Neural crest cell (in vitro differentiated cells): ENCODE results near the gene HMCN2. TPM values are rescaled to one million over a fixed set of nuclear protein-coding genes. Genes with fewer than 3 reads are reported as not detected.

ENCODE experiments used
- DNase-seq: peaks from one replicate; pipeline ENCODE4 v3.0.0; 2021; ENCODE audit warnings: low read depth, mixed read lengths, low spot score
- H3K27ac Mint-ChIP-seq: one replicate; pipeline ENCODE4 v1.8.0; 2021; ENCODE audit warnings: mild to moderate bottlenecking, mixed read lengths; ENCODE audit not compliant: unreplicated experiment
- H3K27me3 Mint-ChIP-seq: 2 replicates; pipeline ENCODE4 v1.8.0; 2021; ENCODE audit warnings: low read depth, mild to moderate bottlenecking, mixed read lengths
- H3K36me3 Mint-ChIP-seq: 2 replicates; pipeline ENCODE4 v1.8.0; 2021; ENCODE audit warnings: low read depth, mild to moderate bottlenecking, mixed read lengths
- H3K4me1 Mint-ChIP-seq: 2 replicates; pipeline ENCODE4 v1.8.0; 2021; ENCODE audit warnings: mixed read lengths
- H3K4me3 Mint-ChIP-seq: one replicate; pipeline ENCODE4 v1.8.0; 2021; ENCODE audit warnings: mild to moderate bottlenecking, mixed read lengths
- H3K9me3 Mint-ChIP-seq: 2 replicates; pipeline ENCODE4 v1.8.0; 2021; ENCODE audit warnings: mixed read lengths
- CTCF ChIP-seq: fragments of 200-600 bp; sonication (generic); conservative IDR thresholded peaks from 2 replicates; pipeline ENCODE4 v1.5.0; 2021; ENCODE audit warnings: antibody characterized with exemption, mild to moderate bottlenecking
- total RNA-seq: library from RNA; stranded (reverse); gene quantifications from 2 replicates; pipeline ENCODE4 v1.2.1, GENCODE V29; 2021

Gene HMCN2
- total RNA-seq, 1 donor from 2014 or later, result not detected

GRCh38 chr9:130371196-130371966 lies 105.8 kb downstream of the HMCN2 start:
- Mint-ChIP-seq H3K36me3 (no peaks in the 10 kb centered on the region), H3K27ac (no peak overlapping the region), H3K4me1 (no peaks in the 10 kb centered on the region), H3K9me3 (no peaks in the 10 kb centered on the region), H3K4me3 (no peak overlapping the region), H3K27me3 (no peaks in the 10 kb centered on the region)
- no peak for TF ChIP-seq CTCF
- DNase-seq, result no peak

GRCh38 chr9:130372057-130372456 lies 106.5 kb downstream of the HMCN2 start:
- Mint-ChIP-seq H3K9me3 (no peaks in the 10 kb centered on the region), H3K4me1 (no peaks in the 10 kb centered on the region), H3K4me3 (no peak overlapping the region), H3K27me3 (no peaks in the 10 kb centered on the region), H3K27ac (no peak overlapping the region), H3K36me3 (no peaks in the 10 kb centered on the region)
- TF ChIP-seq CTCF, result no peak
- DNase-seq, result no peak

GRCh38 chr9:130373679-130374325 lies 108.2 kb downstream of the HMCN2 start:
- no peak overlapping the region for H3K4me3 Mint-ChIP-seq
- no peaks in the 10 kb centered on the region for H3K9me3 Mint-ChIP-seq
- H3K36me3 Mint-ChIP-seq, result no peaks in the 10 kb centered on the region
- no peak for TF ChIP-seq CTCF
- H3K4me1 Mint-ChIP-seq, result no peaks in the 10 kb centered on the region
- no peaks in the 10 kb centered on the region for H3K27me3 Mint-ChIP-seq
- no peak for DNase-seq
- H3K27ac Mint-ChIP-seq, result no peak overlapping the region

- no peak overlapping the region for H3K27ac Mint-ChIP-seq
- no peak for TF ChIP-seq CTCF
- H3K4me1 Mint-ChIP-seq, result peaks cover 4% of the 10 kb centered on the region
- H3K4me3 Mint-ChIP-seq, result no peak overlapping the region
- no peaks in the 10 kb centered on the region for H3K9me3 Mint-ChIP-seq
- no peaks in the 10 kb centered on the region for H3K27me3 Mint-ChIP-seq
- DNase-seq, result no peak
- H3K36me3 Mint-ChIP-seq, result no peaks in the 10 kb centered on the region
These were observed 112.1 kb downstream of the HMCN2 start for GRCh38 chr9:130377612-130378011.

GRCh38 chr9:130378875-130379648 lies 113.5 kb downstream of the HMCN2 start:
- peaks cover 4% of the 10 kb centered on the region for H3K4me1 Mint-ChIP-seq

More at GRCh38 chr9:130378875-130379648, 113.5 kb downstream of the HMCN2 start:
- no peak for TF ChIP-seq CTCF
- Mint-ChIP-seq H3K36me3 (no peaks in the 10 kb centered on the region), H3K9me3 (no peaks in the 10 kb centered on the region), H3K4me3 (no peak overlapping the region), H3K27ac (no peak overlapping the region), H3K27me3 (no peaks in the 10 kb centered on the region)
- DNase-seq, result no peak
